H1 (cell line): ENCODE results near the gene TXLNG. TPM values are rescaled to one million over a fixed set of nuclear protein-coding genes. Genes with fewer than 3 reads are reported as not detected.

Source experiments
- CTCF ChIA-PET: fragments of 300-600 bp; sonication (Branson Sonifier 250); formaldehyde crosslinking; loops from one replicate; lab custom pipeline; 2021; ENCODE audit not compliant: partially characterized antibody; lab: Charles Lee
- POLR2A ChIA-PET: fragments of 300-600 bp; sonication (Branson Sonifier 250); formaldehyde crosslinking; loops from one replicate; lab custom pipeline; 2021; ENCODE audit warnings: inconsistent platforms; ENCODE audit not compliant: partially characterized antibody; lab: Charles Lee
- DNase-seq, 2 experiments: peaks; one replicate each; pipeline versions ENCODE4 v3.0.0 to v3.0.0-alpha.2; 2010 to 2022; ENCODE audit warnings: low spot score in 2 of 2, low read depth in 1 of 2, mixed read lengths in 1 of 2
- FAIRE-seq: peaks from 2 replicates; lab custom pipeline; 2011; peaks lifted over from hg19 to GRCh38; lab: Jason Lieb, UNC
- H2AFZ ChIP-seq: 2 replicates; pipeline ENCODE4 v1.8.1; 2012; ENCODE audit warnings: low read length, inconsistent platforms
- H2AK5ac ChIP-seq: 2 replicates; pipeline ENCODE4 v1.6.1; 2013; ENCODE audit warnings: low read depth, low read length
- H2BK120ac ChIP-seq: replicated peaks from 2 replicates; pipeline ENCODE3; 2013; ENCODE audit warnings: low read depth, low read length, inconsistent platforms
- H2BK12ac ChIP-seq: 2 replicates; pipeline ENCODE4 v1.6.1; 2013; ENCODE audit warnings: low read depth, low read length
- H2BK15ac ChIP-seq: 2 replicates; pipeline ENCODE4 v1.6.1; 2013; ENCODE audit warnings: low read length
- H2BK20ac ChIP-seq: 2 replicates; pipeline ENCODE4 v1.6.1; 2013; ENCODE audit warnings: low read length
- H2BK5ac ChIP-seq: 2 replicates; pipeline ENCODE4 v1.6.1; 2013; ENCODE audit warnings: low read depth, low read length
- H3K14ac ChIP-seq: 2 replicates; pipeline ENCODE4 v1.6.1; 2013; ENCODE audit warnings: inconsistent platforms; ENCODE audit not compliant: insufficient read length
- H3K18ac ChIP-seq: 2 replicates; pipeline ENCODE4 v1.6.1; 2013; ENCODE audit warnings: low read length; ENCODE audit errors: extremely low read depth
- H3K23ac ChIP-seq: 2 replicates; pipeline ENCODE4 v1.6.1; 2013; ENCODE audit warnings: inconsistent platforms; ENCODE audit not compliant: insufficient read length
- H3K23me2 ChIP-seq: 2 replicates; pipeline ENCODE4 v1.6.1; 2013; ENCODE audit warnings: low read depth, low read length
- H3K27ac ChIP-seq: 2 replicates; pipeline ENCODE4 v1.6.1; 2011; ENCODE audit warnings: low read depth, low read length, inconsistent platforms
- H3K27me3 ChIP-seq, 4 experiments: replicated peaks in 1 of 4; 1 replicate in 1 of 4; 2 replicates in 3 of 4; pipeline versions ENCODE4 v1.6.1 to v1.8.1; 2011 to 2013; ENCODE audit warnings: low read length in 3 of 4, mild to moderate bottlenecking in 3 of 4, inconsistent platforms in 2 of 4, mixed read lengths in 2 of 4, moderate library complexity in 1 of 4; ENCODE audit not compliant: control insufficient read depth in 3 of 4, insufficient read depth in 3 of 4; ENCODE audit errors: extremely low read depth in 1 of 4
- H3K36me3 ChIP-seq, 4 experiments: 2 replicates each; pipeline versions ENCODE4 v1.6.1 to v1.8.1; 2011 to 2013; ENCODE audit warnings: mild to moderate bottlenecking in 4 of 4, low read length in 3 of 4, moderate library complexity in 2 of 4, control low read depth in 1 of 4, inconsistent platforms in 1 of 4; ENCODE audit not compliant: insufficient read depth in 4 of 4, control insufficient read depth in 2 of 4
- H3K4ac ChIP-seq: replicated peaks from 2 replicates; pipeline ENCODE3; 2013; ENCODE audit warnings: low read length, low read depth, mixed read lengths, inconsistent platforms; ENCODE audit not compliant: insufficient read length
- H3K4me1 ChIP-seq, 4 experiments: replicated peaks in 1 of 4; 1 replicate in 1 of 4; 2 replicates in 3 of 4; pipeline versions ENCODE4 v1.6.1 to v1.8.1; 2011 to 2013; ENCODE audit warnings: low read length in 3 of 4, inconsistent platforms in 2 of 4, mixed read lengths in 1 of 4; ENCODE audit not compliant: insufficient read depth in 4 of 4, control insufficient read depth in 3 of 4
- H3K4me2 ChIP-seq, 2 experiments: 2 replicates each; pipeline versions ENCODE4 v1.6.1 to v1.8.1; 2011 to 2013; ENCODE audit warnings: low read depth in 2 of 2, low read length in 2 of 2, control low read depth in 1 of 2, inconsistent platforms in 1 of 2, mild to moderate bottlenecking in 1 of 2; ENCODE audit not compliant: insufficient read depth in 1 of 2
- H3K4me3 ChIP-seq, 4 experiments: fragments of 200-600, 300-600 bp in 1 of 4; sonication (generic), shearing (Covaris generic), sonication (Bioruptor Twin) in 1 of 4; 2 replicates each; pipeline versions ENCODE4 v1.5.1 to v1.8.1; 2011 to 2016; ENCODE audit warnings: low read length in 4 of 4, low read depth in 3 of 4, control low read depth in 2 of 4, inconsistent platforms in 2 of 4, mild to moderate bottlenecking in 2 of 4, mixed read lengths in 1 of 4, moderate library complexity in 1 of 4; ENCODE audit not compliant: insufficient read depth in 2 of 4; ENCODE audit errors: extremely low read depth in 1 of 4
- H3K56ac ChIP-seq: replicated peaks from 2 replicates; pipeline ENCODE3; 2013; ENCODE audit warnings: low read depth, mild to moderate bottlenecking, mixed read lengths, low read length, inconsistent platforms; ENCODE audit not compliant: insufficient read length
- H3K79me1 ChIP-seq: 2 replicates; pipeline ENCODE4 v1.6.1; 2013; ENCODE audit warnings: low read depth, low read length, control low read depth
- H3K79me2 ChIP-seq, 2 experiments: 2 replicates each; pipeline versions ENCODE4 v1.6.1 to v1.8.1; 2012 to 2013; ENCODE audit warnings: low read length in 2 of 2, mild to moderate bottlenecking in 2 of 2, inconsistent platforms in 1 of 2; ENCODE audit not compliant: insufficient read depth in 2 of 2, control insufficient read depth in 1 of 2
- H3K9ac ChIP-seq, 4 experiments: replicated peaks in 1 of 4; 1 replicate in 1 of 4; 2 replicates in 3 of 4; pipeline versions ENCODE4 v1.6.1 to v1.8.1; 2011 to 2013; ENCODE audit warnings: low read depth in 3 of 4, low read length in 3 of 4, control low read depth in 2 of 4, mild to moderate bottlenecking in 2 of 4, moderate library complexity in 2 of 4, inconsistent platforms in 1 of 4; ENCODE audit errors: extremely low read depth in 1 of 4
- H3K9me3 ChIP-seq, 2 experiments: 2 replicates each; pipeline versions ENCODE4 v1.6.1 to v1.8.1; 2012 to 2013; ENCODE audit warnings: mild to moderate bottlenecking in 2 of 2, moderate library complexity in 2 of 2, control low read depth in 1 of 2, inconsistent platforms in 1 of 2, low read depth in 1 of 2, low read length in 1 of 2, mixed read lengths in 1 of 2; ENCODE audit not compliant: insufficient read depth in 2 of 2
- H4K20me1 ChIP-seq, 2 experiments: replicated peaks in 1 of 2; 2 replicates each; pipeline versions ENCODE3 to v1.8.1; 2011 to 2013; ENCODE audit warnings: inconsistent platforms in 2 of 2, low read length in 2 of 2, mild to moderate bottlenecking in 1 of 2; ENCODE audit not compliant: insufficient read depth in 2 of 2, control insufficient read depth in 1 of 2
- H4K5ac ChIP-seq: 2 replicates; pipeline ENCODE4 v1.6.1; 2013; ENCODE audit warnings: low read length, low read depth, mixed read lengths, inconsistent platforms; ENCODE audit not compliant: insufficient read length
- H4K8ac ChIP-seq: 2 replicates; pipeline ENCODE4 v1.8.0; 2013; ENCODE audit warnings: mild to moderate bottlenecking, moderate library complexity, low read length, inconsistent platforms; ENCODE audit not compliant: insufficient read depth; ENCODE audit errors: extremely low read depth
- H4K91ac ChIP-seq: replicated peaks from 2 replicates; pipeline ENCODE3; 2013; ENCODE audit warnings: low read length, mixed read lengths, inconsistent platforms; ENCODE audit not compliant: insufficient read length
- BRCA1 ChIP-seq: IDR thresholded peaks from 2 replicates; pipeline ENCODE4 v1.6.1; 2012; ENCODE audit warnings: low read depth, low read length, improper control_type of control experiment
- EGR1 ChIP-seq: IDR thresholded peaks from 2 replicates; pipeline ENCODE4 v1.6.1; 2011; ENCODE audit warnings: low read depth, low read length, borderline replicate concordance
- GABPA ChIP-seq: IDR thresholded peaks from 2 replicates; pipeline ENCODE4 v1.6.1; 2011; ENCODE audit warnings: mild to moderate bottlenecking, low read length, moderate library complexity, borderline replicate concordance; ENCODE audit not compliant: insufficient read depth
- KDM4A ChIP-seq: IDR thresholded peaks from one replicate; pipeline ENCODE4 v1.7.1; 2012; ENCODE audit warnings: low read depth, mild to moderate bottlenecking, moderate library complexity, low read length, inconsistent platforms; ENCODE audit not compliant: severe bottlenecking
- RAD21 ChIP-seq, 2 experiments: IDR thresholded peaks in 1 of 2; conservative IDR thresholded peaks in 1 of 2; 2 replicates each; pipeline ENCODE4 v1.6.1; 2011; ENCODE audit warnings: low read depth in 2 of 2, low read length in 2 of 2, improper control_type of control experiment in 1 of 2, inconsistent platforms in 1 of 2, mild to moderate bottlenecking in 1 of 2, moderate library complexity in 1 of 2
- RFX5 ChIP-seq: IDR thresholded peaks from 2 replicates; pipeline ENCODE4 v1.6.1; 2011; ENCODE audit warnings: low read depth, low read length, improper control_type of control experiment, borderline replicate concordance
- SIN3A ChIP-seq, 2 experiments: IDR thresholded peaks in 1 of 2; conservative IDR thresholded peaks in 1 of 2; 2 replicates each; pipeline ENCODE4 v1.6.1; 2011 to 2012; ENCODE audit warnings: low read length in 2 of 2, improper control_type of control experiment in 1 of 2, low read depth in 1 of 2, mild to moderate bottlenecking in 1 of 2
- ZNF274 ChIP-seq: IDR thresholded peaks from 2 replicates; pipeline ENCODE4 v1.7.0; 2012; ENCODE audit warnings: low read length, borderline replicate concordance; ENCODE audit errors: extremely low read depth
- WGBS, 2 experiments: shearing (Covaris generic) in 1 of 2; methylation state at CpG; one replicate each; pipeline versions ENCODE4 v1.1.6 to v1.1.7; 2013 to 2015; ENCODE audit warnings: low lambda C conversion rate in 2 of 2, mixed read lengths in 2 of 2, inconsistent platforms in 1 of 2, low coverage in 1 of 2, missing lambda C conversion rate in 1 of 2; ENCODE audit not compliant: insufficient replicate concordance in 2 of 2, insufficient coverage in 1 of 2, insufficient read length in 1 of 2; ENCODE audit errors: extremely low coverage in 1 of 2, missing lambda C conversion rate in 1 of 2; 5-methylcytosine and 5-hydroxymethylcytosine counted together
- polyA plus RNA-seq, 7 experiments: library from polyadenylated mRNA; depleted of rRNA in 3 of 7; stranded (reverse) in 5 of 7; unstranded in 2 of 7; fragments of >200 nt in 5 of 7; fragments of 200-250 nt in 2 of 7; gene quantifications; 1 replicate in 5 of 7; 2 replicates in 1 of 7; 4 replicates in 1 of 7; pipeline versions ENCODE4 v1.2.1 to v1.2.3, GENCODE V29; 2011 to 2013; ENCODE audit warnings: missing spikeins in 2 of 7, mixed read lengths in 2 of 7
- total RNA-seq: library from RNA; stranded (reverse); fragmentation: NEBNext Ultra II Directional; extraction: Animal tissue kit (Norgen Biotek cat#: 25700); gene quantifications from 2 replicates; pipeline ENCODE4 v1.2.1, GENCODE V29; 2021
- TF ChIP-seq, protein P1 (sequence below): IDR thresholded peaks from 2 replicates; pipeline ENCODE4 v1.6.1; 2012; ENCODE audit warnings: inconsistent platforms
- TF ChIP-seq, protein P2 (sequence below), 3 experiments: IDR thresholded peaks; 1 replicate in 2 of 3; 2 replicates in 1 of 3; pipeline versions ENCODE4 v1.5.1 to v1.6.1; 2011; ENCODE audit warnings: low read length in 3 of 3, mild to moderate bottlenecking in 3 of 3, inconsistent platforms in 2 of 3, low read depth in 1 of 3, moderate library complexity in 1 of 3; ENCODE audit not compliant: insufficient read depth in 1 of 3; ENCODE audit errors: control extremely low read depth in 1 of 3

Gene TXLNG
- total and polyA plus RNA-seq, 2 of the 8 experiments (the other 6 are each of a cell fraction or from before 2014, with no cell fraction given): 32.9 to 42.9 TPM

DNA sequence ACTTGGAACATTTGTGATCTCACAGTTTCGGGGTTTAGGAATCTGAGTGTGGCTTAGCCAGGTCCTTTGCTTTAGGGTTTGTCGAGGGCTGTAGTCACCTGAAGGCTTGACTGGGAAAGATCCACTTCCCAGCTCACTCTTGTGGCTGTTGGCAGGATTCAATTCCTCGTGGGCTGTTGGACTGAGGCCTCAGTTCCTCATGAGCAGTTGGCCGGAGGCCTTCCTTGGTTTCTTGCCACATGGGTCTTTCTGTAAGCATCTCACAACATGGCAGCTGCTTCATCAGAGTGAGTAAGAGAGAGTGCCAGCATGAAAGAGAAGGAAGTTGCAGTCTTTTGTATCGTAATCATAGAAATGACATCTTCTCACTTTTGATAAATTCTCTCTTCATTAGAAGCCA, 11.1 kb downstream of the TXLNG start:
- Histone ChIP-seq H2AK5ac (no peak overlapping the region), H4K8ac (no peak overlapping the region), H3K23ac (no peak overlapping the region), H3K23me2 (no peaks in the 10 kb centered on the region), H3K27ac (no peak overlapping the region), H3K56ac (no peak overlapping the region), H3K79me2 (peaks cover 0 to 67% of the 10 kb centered on the region in 2 experiments; a peak in 2 of 4 replicates), H3K18ac (no peak overlapping the region), H4K20me1 (peaks cover 2% of the 10 kb centered on the region in 2 experiments), H3K36me3 (peaks cover 0 to 32% (median 16%) of the 10 kb centered on the region in 4 experiments; a peak in 5 of 8 replicates), H3K4me2 (no peak overlapping the region), H2BK15ac (no peak overlapping the region), H3K9me3 (no peaks in the 10 kb centered on the region), H3K4me1 (no peaks in the 10 kb centered on the region), H2BK12ac (no peak overlapping the region), H3K79me1 (no peaks in the 10 kb centered on the region), H3K14ac (no peak overlapping the region), H4K5ac (no peak overlapping the region), H2BK5ac (no peak overlapping the region), H3K27me3 (no peaks in the 10 kb centered on the region), H4K91ac (no peak overlapping the region), H3K4ac (no peak overlapping the region), H2BK20ac (no peak overlapping the region), H2BK120ac (no peak overlapping the region), H3K4me3 (no peak overlapping the region), H2AFZ (no peak overlapping the region), H3K9ac (no peak overlapping the region)
- 100% methylated on average over 4 of the region's 5 CpGs; no CpG with 5 or more reads in 1 of the 2 experiments for WGBS, 2 experiments
- ChIA-PET POLR2A (interaction anchor here (1.0 to 3.8 kb wide), 3 partner anchors 9 to 78 kb away, joined by 3 to 12 read pairs (median 3); partner anchors contain the start of gene SYAP1), CTCF (interaction anchor here (1.5 kb wide), 1 partner anchor 10 kb away, joined by 3 read pairs; no protein-coding TSS in a partner anchor)
- FAIRE-seq (no peak), DNase-seq (no peak)
- TF ChIP-seq RFX5 (no peak), BRCA1 (no peak), KDM4A (no peak), SIN3A (conservative IDR thresholded peaks at IDR 0.05 in 1 of 2, IDR thresholded peaks at IDR 0.05 in 1 of 2; ENCODE audit: low read depth in 1 of 2, low read length in 2 of 2) (no peak), ZNF274 (no peak), EGR1 (no peak), GABPA (no peak), RAD21 (IDR thresholded peaks at IDR 0.05 in 1 of 2, conservative IDR thresholded peaks at IDR 0.05 in 1 of 2; ENCODE audit: low read depth in 2 of 2, low read length in 2 of 2) (no peak)
- TF ChIP-seq, protein P1, sequence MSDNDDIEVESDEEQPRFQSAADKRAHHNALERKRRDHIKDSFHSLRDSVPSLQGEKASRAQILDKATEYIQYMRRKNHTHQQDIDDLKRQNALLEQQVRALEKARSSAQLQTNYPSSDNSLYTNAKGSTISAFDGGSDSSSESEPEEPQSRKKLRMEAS: no peak
- TF ChIP-seq, protein P2, sequence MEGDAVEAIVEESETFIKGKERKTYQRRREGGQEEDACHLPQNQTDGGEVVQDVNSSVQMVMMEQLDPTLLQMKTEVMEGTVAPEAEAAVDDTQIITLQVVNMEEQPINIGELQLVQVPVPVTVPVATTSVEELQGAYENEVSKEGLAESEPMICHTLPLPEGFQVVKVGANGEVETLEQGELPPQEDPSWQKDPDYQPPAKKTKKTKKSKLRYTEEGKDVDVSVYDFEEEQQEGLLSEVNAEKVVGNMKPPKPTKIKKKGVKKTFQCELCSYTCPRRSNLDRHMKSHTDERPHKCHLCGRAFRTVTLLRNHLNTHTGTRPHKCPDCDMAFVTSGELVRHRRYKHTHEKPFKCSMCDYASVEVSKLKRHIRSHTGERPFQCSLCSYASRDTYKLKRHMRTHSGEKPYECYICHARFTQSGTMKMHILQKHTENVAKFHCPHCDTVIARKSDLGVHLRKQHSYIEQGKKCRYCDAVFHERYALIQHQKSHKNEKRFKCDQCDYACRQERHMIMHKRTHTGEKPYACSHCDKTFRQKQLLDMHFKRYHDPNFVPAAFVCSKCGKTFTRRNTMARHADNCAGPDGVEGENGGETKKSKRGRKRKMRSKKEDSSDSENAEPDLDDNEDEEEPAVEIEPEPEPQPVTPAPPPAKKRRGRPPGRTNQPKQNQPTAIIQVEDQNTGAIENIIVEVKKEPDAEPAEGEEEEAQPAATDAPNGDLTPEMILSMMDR (IDR thresholded peaks at IDR 0.05; ENCODE audit: control extremely low read depth in 1 of 3, insufficient read depth in 1 of 3, low read depth in 1 of 3, low read length in 3 of 3): no peak
